22Rv1 (cell line): ENCODE results near the gene HYDIN.
"Not testable (repeated sequence)": the region's sequence is repeated elsewhere in the genome, so short reads cannot be mapped to it uniquely, and the experiment has no call there.

ENCODE experiments used
- CTCF ChIP-seq: fragments of 450-650 bp; IDR thresholded peaks from 2 replicates; pipeline ENCODE4 v1.5.1; 2017; ENCODE audit warnings: mild to moderate bottlenecking
- ZFX ChIP-seq: fragments of 450-650 bp; IDR thresholded peaks from 2 replicates; pipeline ENCODE4 v1.6.1; 2017; ENCODE audit warnings: antibody characterized with exemption, borderline replicate concordance

- not testable (repeated sequence) for TF ChIP-seq CTCF, ZFX
Observed at GRCh38 chr16:70882311-70882710, 348.2 kb downstream of the HYDIN start.
